Measurements from ENCODE around the gene RHPN2. TPM values are rescaled to one million over a fixed set of nuclear protein-coding genes. Genes with fewer than 3 reads are reported as not detected.

RHPN2 gene
- total RNA-seq, 1 experiment from 2014 or later: 29.2 TPM

DNA sequence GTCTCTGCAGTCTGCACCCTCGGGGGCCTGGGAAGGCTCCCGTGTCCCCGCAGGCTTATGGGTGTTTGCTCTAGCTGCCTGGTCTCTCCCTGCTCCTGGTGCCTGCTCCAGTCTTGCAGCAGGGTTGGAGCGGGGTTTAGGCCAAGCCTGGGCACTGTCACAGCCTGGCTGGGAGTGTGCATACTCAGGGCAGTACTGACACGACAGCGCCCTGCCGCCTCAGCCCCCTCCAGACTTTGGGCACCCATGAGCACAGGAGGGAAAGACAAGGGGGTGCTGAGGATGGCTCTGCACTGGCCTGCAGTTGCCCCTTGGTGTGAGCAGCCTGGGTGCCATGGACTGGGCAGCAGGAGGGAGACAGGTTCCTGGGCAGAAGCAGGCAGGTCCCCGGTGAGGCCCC lies 128.6 kb downstream of the RHPN2 start:
- Mint-ChIP-seq H3K27me3 (ENCODE audit: low read depth) (no peaks in the 10 kb centered on the region), H3K9me3 (no peaks in the 10 kb centered on the region), H3K27ac (peak overlapping the region in 1 of 3 experiments; percentile 70; a peak in 2 of 7 replicates), H3K4me3 (no peak overlapping the region), H3K4me1 (no peaks in the 10 kb centered on the region), H3K36me3 (ENCODE audit: insufficient read depth in 1 of 3, low read depth in 3 of 3) (peaks cover 6 to 35% (median 32%) of the 10 kb centered on the region in 3 experiments; a peak in 6 of 7 replicates)
- H2BK15ac ChIP-seq (ENCODE audit: low read depth, low read length): no peak overlapping the region
- no peaks in the 10 kb centered on the region for H3K27me3 ChIP-seq (ENCODE audit: insufficient read depth, low read length)
- H3K79me2 ChIP-seq (ENCODE audit: insufficient read depth, low read length): no peaks in the 10 kb centered on the region
- no peaks in the 10 kb centered on the region for H3K23me2 ChIP-seq (ENCODE audit: insufficient read length, low read depth, low read length, poor library complexity, severe bottlenecking)
- H3K27ac ChIP-seq (ENCODE audit: insufficient read length, low read depth, low read length): no peak overlapping the region
- H2BK5ac ChIP-seq (ENCODE audit: insufficient read length, low read length): no peak overlapping the region
- no peak overlapping the region for H2BK20ac ChIP-seq (ENCODE audit: low read depth, low read length, poor library complexity, severe bottlenecking)
- no peaks in the 10 kb centered on the region for H3K4me1 ChIP-seq (ENCODE audit: insufficient read depth, low read length)
- H4K20me1 ChIP-seq (ENCODE audit: control insufficient read depth, insufficient read depth, insufficient read length): no peaks in the 10 kb centered on the region
- no CpG with 5 or more reads among the region's 8 CpGs for WGBS (ENCODE audit: extremely low coverage, insufficient read length, low lambda C conversion rate)
- H3K9me3 ChIP-seq (ENCODE audit: control insufficient read depth, low read depth, low read length): no peaks in the 10 kb centered on the region
- no peak for DNase-seq
- no peak overlapping the region for H3K14ac ChIP-seq (ENCODE audit: insufficient read depth, low read length)
- TF ChIP-seq, protein P1, sequence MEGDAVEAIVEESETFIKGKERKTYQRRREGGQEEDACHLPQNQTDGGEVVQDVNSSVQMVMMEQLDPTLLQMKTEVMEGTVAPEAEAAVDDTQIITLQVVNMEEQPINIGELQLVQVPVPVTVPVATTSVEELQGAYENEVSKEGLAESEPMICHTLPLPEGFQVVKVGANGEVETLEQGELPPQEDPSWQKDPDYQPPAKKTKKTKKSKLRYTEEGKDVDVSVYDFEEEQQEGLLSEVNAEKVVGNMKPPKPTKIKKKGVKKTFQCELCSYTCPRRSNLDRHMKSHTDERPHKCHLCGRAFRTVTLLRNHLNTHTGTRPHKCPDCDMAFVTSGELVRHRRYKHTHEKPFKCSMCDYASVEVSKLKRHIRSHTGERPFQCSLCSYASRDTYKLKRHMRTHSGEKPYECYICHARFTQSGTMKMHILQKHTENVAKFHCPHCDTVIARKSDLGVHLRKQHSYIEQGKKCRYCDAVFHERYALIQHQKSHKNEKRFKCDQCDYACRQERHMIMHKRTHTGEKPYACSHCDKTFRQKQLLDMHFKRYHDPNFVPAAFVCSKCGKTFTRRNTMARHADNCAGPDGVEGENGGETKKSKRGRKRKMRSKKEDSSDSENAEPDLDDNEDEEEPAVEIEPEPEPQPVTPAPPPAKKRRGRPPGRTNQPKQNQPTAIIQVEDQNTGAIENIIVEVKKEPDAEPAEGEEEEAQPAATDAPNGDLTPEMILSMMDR (conservative IDR thresholded peaks at IDR 0.05): no peak
- H2AFZ ChIP-seq (ENCODE audit: low read length): no peak overlapping the region
- no peaks in the 10 kb centered on the region for H3K79me1 ChIP-seq (ENCODE audit: insufficient read depth, low read depth, low read length, poor library complexity, severe bottlenecking)
- H3K4ac ChIP-seq (ENCODE audit: low read depth, low read length): no peak overlapping the region
- no peak overlapping the region for H3K18ac ChIP-seq (ENCODE audit: insufficient read length, low read depth, low read length)
- no peak overlapping the region for H3K23ac ChIP-seq (ENCODE audit: insufficient read length, low read depth, low read length)
- no peak overlapping the region for H2AK5ac ChIP-seq (ENCODE audit: insufficient read length, low read length)
- H4K8ac ChIP-seq (replicated peaks; ENCODE audit: insufficient read length, low read depth, low read length): no peak overlapping the region
- no peak overlapping the region for H3T11ph ChIP-seq (ENCODE audit: low read length)
- H4K91ac ChIP-seq (ENCODE audit: insufficient read length, low read depth, low read length): no peak overlapping the region
- no peak overlapping the region for H2BK12ac ChIP-seq (ENCODE audit: insufficient read length, low read depth, low read length)
- H3K4me2 ChIP-seq (ENCODE audit: insufficient read depth, insufficient read length, low read length): no peak overlapping the region
- H3K9ac ChIP-seq (ENCODE audit: extremely low read depth, insufficient read length, low read length): no peak overlapping the region
- H3K56ac ChIP-seq (ENCODE audit: insufficient read length, low read depth, low read length): no peak overlapping the region
- no peak overlapping the region for H2BK120ac ChIP-seq (ENCODE audit: low read depth, low read length, poor library complexity, severe bottlenecking)
- no peak overlapping the region for H4K5ac ChIP-seq (ENCODE audit: insufficient read length, low read depth, low read length)

All from H9 (cell line).